ENCODE results near the gene CHST4. TPM values are rescaled to one million over a fixed set of nuclear protein-coding genes. Genes with fewer than 3 reads are reported as not detected.

The CHST4 gene
- total RNA-seq, 2 donors from 2014 or later, result 1.9 to 3.2 TPM

GRCh38 chr16:71584543-71585317, 58.5 kb downstream of the CHST4 start:
- Mint-ChIP-seq H3K27ac (no peak overlapping the region), H3K4me3 (no peak overlapping the region), H3K36me3 (ENCODE audit: low read depth) (no peaks in the 10 kb centered on the region), H3K27me3 (ENCODE audit: insufficient read depth) (peaks cover 12% of the 10 kb centered on the region), H3K9me3 (peaks cover 16% of the 10 kb centered on the region), H3K4me1 (peaks cover 7% of the 10 kb centered on the region)
- no peak for TF ChIP-seq CTCF (conservative IDR thresholded peaks at IDR 0.05)
- Histone ChIP-seq H3K27me3 (ENCODE audit: control insufficient read depth, insufficient read depth, low read length, poor library complexity, severe bottlenecking) (no peaks in the 10 kb centered on the region), H3K27ac (ENCODE audit: low read depth, low read length) (no peak overlapping the region), H3K9ac (ENCODE audit: extremely low read depth, low read length, poor library complexity, severe bottlenecking) (no peak overlapping the region), H3K4me3 (ENCODE audit: low read length) (no peak overlapping the region), H3K36me3 (ENCODE audit: control insufficient read depth, insufficient read depth, low read length) (no peaks in the 10 kb centered on the region), H3K4me1 (ENCODE audit: control insufficient read depth, insufficient read depth, low read length) (no peaks in the 10 kb centered on the region), H3K9me3 (ENCODE audit: control insufficient read depth, low read length) (no peaks in the 10 kb centered on the region)
- 85% methylated on average over 3 of the region's 3 CpGs for WGBS, 2 experiments (ENCODE audit: insufficient coverage in 1 of 2, insufficient read length in 1 of 2)
- DNase-seq, result no peak

- 74 to 79% methylated on average over 3 of the region's 4 CpGs for WGBS, 2 experiments (ENCODE audit: insufficient coverage in 1 of 2, insufficient read length in 1 of 2)
- H3K36me3 Mint-ChIP-seq (ENCODE audit: low read depth), result no peaks in the 10 kb centered on the region
Observed at GRCh38 chr16:71585318-71585703, 59.1 kb downstream of the CHST4 start.

More at GRCh38 chr16:71585318-71585703, 59.1 kb downstream of the CHST4 start:
- Histone ChIP-seq H3K9me3 (ENCODE audit: control insufficient read depth, low read length) (no peaks in the 10 kb centered on the region), H3K9ac (ENCODE audit: extremely low read depth, low read length, poor library complexity, severe bottlenecking) (no peak overlapping the region), H3K27me3 (ENCODE audit: control insufficient read depth, insufficient read depth, low read length, poor library complexity, severe bottlenecking) (no peaks in the 10 kb centered on the region), H3K4me3 (ENCODE audit: low read length) (no peak overlapping the region), H3K36me3 (ENCODE audit: control insufficient read depth, insufficient read depth, low read length) (no peaks in the 10 kb centered on the region), H3K4me1 (ENCODE audit: control insufficient read depth, insufficient read depth, low read length) (no peaks in the 10 kb centered on the region), H3K27ac (ENCODE audit: low read depth, low read length) (no peak overlapping the region)
- DNase-seq, result no peak
- no peak overlapping the region for H3K4me3 Mint-ChIP-seq
- H3K27me3 Mint-ChIP-seq (ENCODE audit: insufficient read depth), result peaks cover 10% of the 10 kb centered on the region
- no peak overlapping the region for H3K27ac Mint-ChIP-seq
- peaks cover 16% of the 10 kb centered on the region for H3K9me3 Mint-ChIP-seq
- no peak for TF ChIP-seq CTCF (conservative IDR thresholded peaks at IDR 0.05)
- peaks cover 7% of the 10 kb centered on the region for H3K4me1 Mint-ChIP-seq

Other genes starting within 250 kb of the CHST4 start
- gene CMTR2, start 237.0 kb upstream of the CHST4 start, total RNA-seq, result 10 to 100 TPM; 16.1 to 17.2 TPM
- 1 to 10 TPM in 1 of 2 donors, not detected in 1; 1.8 TPM for gene CALB2, start 167.7 kb upstream of the CHST4 start, total RNA-seq
- under 1 TPM; 0.22 to 0.24 TPM for gene TLE7, start 84.4 kb upstream of the CHST4 start, total RNA-seq
- 10 to 100 TPM in 1 of 2 donors, 1 to 10 TPM in 1; 9.4 to 13.6 TPM for gene ZNF23, start 64.2 kb upstream of the CHST4 start, total RNA-seq
- 1 to 10 TPM; 5.8 to 8.5 TPM for gene ZNF19, start 37.1 kb upstream of the CHST4 start, total RNA-seq
- gene TAT, start 50.7 kb downstream of the CHST4 start, total RNA-seq, result under 1 TPM in 1 of 2 donors, not detected in 1; 0.07 TPM
- gene MARVELD3, start 99.8 kb downstream of the CHST4 start, total RNA-seq, result 10 to 100 TPM; 17.6 to 21.8 TPM
- gene PHLPP2, start 198.3 kb downstream of the CHST4 start, total RNA-seq, result 10 to 100 TPM; 12.4 to 12.8 TPM